Glutamatergic neuron (in vitro differentiated cells): Measurements from ENCODE around the gene CYTIP. TPM values are rescaled to one million over a fixed set of nuclear protein-coding genes. Genes with fewer than 3 reads are reported as not detected.

Experiments
- DNase-seq: peaks from one replicate; pipeline ENCODE4 v3.0.0; 2022
- H3K27ac Mint-ChIP-seq: one replicate; pipeline ENCODE4 v1.8.0; 2020; ENCODE audit warnings: mild to moderate bottlenecking, mixed read lengths, inconsistent platforms; ENCODE audit not compliant: unreplicated experiment
- H3K27me3 Mint-ChIP-seq: one replicate; pipeline ENCODE4 v1.8.0; 2020; ENCODE audit warnings: mild to moderate bottlenecking, moderate library complexity, mixed read lengths, inconsistent platforms; ENCODE audit not compliant: unreplicated experiment
- H3K36me3 Mint-ChIP-seq: one replicate; pipeline ENCODE4 v1.8.0; 2020; ENCODE audit warnings: mild to moderate bottlenecking, mixed read lengths, inconsistent platforms; ENCODE audit not compliant: unreplicated experiment
- H3K4me1 Mint-ChIP-seq: one replicate; pipeline ENCODE4 v1.8.0; 2020; ENCODE audit warnings: mild to moderate bottlenecking, low read depth, mixed read lengths, inconsistent platforms; ENCODE audit not compliant: unreplicated experiment
- H3K4me3 Mint-ChIP-seq: one replicate; pipeline ENCODE4 v1.8.0; 2020; ENCODE audit warnings: mild to moderate bottlenecking, mixed read lengths, inconsistent platforms; ENCODE audit not compliant: unreplicated experiment
- H3K9me3 Mint-ChIP-seq: one replicate; pipeline ENCODE4 v1.8.0; 2020; ENCODE audit warnings: mild to moderate bottlenecking, moderate library complexity, mixed read lengths, inconsistent platforms; ENCODE audit not compliant: unreplicated experiment
- CTCF ChIP-seq: fragments of 200-600 bp; sonication (generic); IDR thresholded peaks from one replicate; pipeline ENCODE4 v1.5.0; 2021; ENCODE audit not compliant: partially characterized antibody, unreplicated experiment
- total RNA-seq: library from RNA; stranded (reverse); fragmentation: NEBNext Ultra II Directional; extraction: Animal tissue kit (Norgen Biotek cat#: 25700); gene quantifications from one replicate; pipeline ENCODE4 v1.2.1, GENCODE V29; 2021; ENCODE audit not compliant: unreplicated experiment

The CYTIP gene
- total RNA-seq, 1 donor from 2014 or later: not detected

GRCh38 chr2:157466764-157467163 lies 22.9 kb upstream of the CYTIP start:
- no peak for DNase-seq
- Mint-ChIP-seq H3K4me1 (no peaks in the 10 kb centered on the region), H3K27ac (no peak overlapping the region), H3K9me3 (no peaks in the 10 kb centered on the region), H3K36me3 (no peaks in the 10 kb centered on the region), H3K4me3 (no peak overlapping the region), H3K27me3 (no peaks in the 10 kb centered on the region)
- TF ChIP-seq CTCF: no peak

GRCh38 chr2:157465554-157465953 lies 21.7 kb upstream of the CYTIP start:
- no peak for TF ChIP-seq CTCF
- no peak for DNase-seq
- Mint-ChIP-seq H3K36me3 (no peaks in the 10 kb centered on the region), H3K4me3 (no peak overlapping the region), H3K4me1 (no peaks in the 10 kb centered on the region), H3K27ac (no peak overlapping the region), H3K27me3 (peaks cover 1% of the 10 kb centered on the region), H3K9me3 (no peaks in the 10 kb centered on the region)

GRCh38 chr2:157463002-157463401 lies 19.1 kb upstream of the CYTIP start:
- Mint-ChIP-seq H3K4me3 (no peak overlapping the region), H3K9me3 (no peaks in the 10 kb centered on the region), H3K27ac (no peak overlapping the region), H3K27me3 (peaks cover 1% of the 10 kb centered on the region), H3K36me3 (no peaks in the 10 kb centered on the region), H3K4me1 (no peaks in the 10 kb centered on the region)
- no peak for DNase-seq
- TF ChIP-seq CTCF: no peak

- Mint-ChIP-seq H3K36me3 (no peaks in the 10 kb centered on the region), H3K9me3 (no peaks in the 10 kb centered on the region), H3K4me3 (no peak overlapping the region), H3K27ac (no peak overlapping the region), H3K27me3 (peaks cover 1% of the 10 kb centered on the region), H3K4me1 (no peaks in the 10 kb centered on the region)
- DNase-seq: no peak
- TF ChIP-seq CTCF: no peak
Observed at GRCh38 chr2:157460897-157461296, 17.0 kb upstream of the CYTIP start.

- no peaks in the 10 kb centered on the region for H3K4me1 Mint-ChIP-seq
- H3K27ac Mint-ChIP-seq: no peak overlapping the region
- peaks cover 1% of the 10 kb centered on the region for H3K27me3 Mint-ChIP-seq
- H3K36me3 Mint-ChIP-seq: no peaks in the 10 kb centered on the region
- no peak for DNase-seq
- TF ChIP-seq CTCF: no peak
- no peak overlapping the region for H3K4me3 Mint-ChIP-seq
- H3K9me3 Mint-ChIP-seq: no peaks in the 10 kb centered on the region
Observed at GRCh38 chr2:157460384-157460837, 16.5 kb upstream of the CYTIP start.
